ENCODE data around the gene ERH. TPM values are rescaled to one million over a fixed set of nuclear protein-coding genes. Genes with fewer than 3 reads are reported as not detected.

The ERH gene
- total RNA-seq, 3 donors from 2014 or later (not counting 1 experiment from before 2014, with no cell fraction given): 103 to 120 (median 113) TPM

Other genes with a start within 250 kb of the ERH start
- 100 to 1,000 TPM in 1 of 3 donors, 10 to 100 TPM in 2; 92.0 to 112 (median 99.2) TPM for gene DCAF5, start 245.2 kb downstream of the ERH start, total RNA-seq
- 1 to 10 TPM; 2.0 to 4.9 (median 2.9) TPM for gene EXD2, start 206.8 kb downstream of the ERH start, total RNA-seq
- gene GALNT16, start 138.1 kb downstream of the ERH start, total RNA-seq: not detected
- 10 to 100 TPM; 30.9 to 34.6 (median 33.0) TPM for gene SLC39A9, start 393 bp upstream of the ERH start, total RNA-seq
- gene PLEKHD1, start 86.4 kb upstream of the ERH start, total RNA-seq: 1 to 10 TPM in 1 of 3 donors, under 1 TPM in 2; 0.78 to 1.0 (median 0.93) TPM
- not detected for gene CCDC177, start 176.6 kb upstream of the ERH start, total RNA-seq
- gene SUSD6, start 213.3 kb upstream of the ERH start, total RNA-seq: 100 to 1,000 TPM; 119 to 144 (median 140) TPM